H9 (cell line): ENCODE results near the gene SNAI3. TPM values are rescaled to one million over a fixed set of nuclear protein-coding genes. Genes with fewer than 3 reads are reported as not detected.

Experiments used
- DNase-seq: peaks from one replicate; pipeline ENCODE4 v3.0.0-alpha.2; 2017
- H2AFZ ChIP-seq: one replicate; pipeline ENCODE4 v1.6.1; 2013; ENCODE audit warnings: mild to moderate bottlenecking, low read length, control low read depth, moderate library complexity
- H2AK5ac ChIP-seq: 2 replicates; pipeline ENCODE4 v1.6.1; 2013; ENCODE audit warnings: low read length, control low read depth, mixed read lengths; ENCODE audit not compliant: insufficient read length
- H2BK120ac ChIP-seq: one replicate; pipeline ENCODE4 v1.6.1; 2013; ENCODE audit warnings: low read depth, mild to moderate bottlenecking, low read length, control low read depth, inconsistent platforms; ENCODE audit not compliant: poor library complexity, severe bottlenecking
- H2BK12ac ChIP-seq: 2 replicates; pipeline ENCODE4 v1.6.1; 2013; ENCODE audit warnings: low read length, control low read depth, mixed read lengths, low read depth; ENCODE audit not compliant: insufficient read length
- H2BK15ac ChIP-seq: 2 replicates; pipeline ENCODE4 v1.6.1; 2013; ENCODE audit warnings: low read depth, low read length, control low read depth
- H2BK20ac ChIP-seq: one replicate; pipeline ENCODE4 v1.6.1; 2013; ENCODE audit warnings: low read depth, mild to moderate bottlenecking, low read length, control low read depth, inconsistent platforms; ENCODE audit not compliant: poor library complexity, severe bottlenecking
- H2BK5ac ChIP-seq: 2 replicates; pipeline ENCODE4 v1.6.1; 2013; ENCODE audit warnings: low read length, control low read depth, mixed read lengths; ENCODE audit not compliant: insufficient read length
- H3K14ac ChIP-seq: 2 replicates; pipeline ENCODE4 v1.6.1; 2013; ENCODE audit warnings: low read length, control low read depth; ENCODE audit not compliant: insufficient read depth
- H3K18ac ChIP-seq: 2 replicates; pipeline ENCODE4 v1.6.1; 2013; ENCODE audit warnings: low read depth, mild to moderate bottlenecking, mixed read lengths, low read length, control low read depth; ENCODE audit not compliant: insufficient read length
- H3K23ac ChIP-seq: 2 replicates; pipeline ENCODE4 v1.6.1; 2013; ENCODE audit warnings: low read length, control low read depth, mixed read lengths, low read depth; ENCODE audit not compliant: insufficient read length
- H3K23me2 ChIP-seq: 2 replicates; pipeline ENCODE4 v1.6.1; 2013; ENCODE audit warnings: low read depth, mild to moderate bottlenecking, mixed read lengths, low read length, control low read depth; ENCODE audit not compliant: insufficient read length, poor library complexity, severe bottlenecking
- H3K27ac ChIP-seq: 2 replicates; pipeline ENCODE4 v1.5.1; 2013; ENCODE audit warnings: low read length, control low read depth, mixed read lengths, low read depth; ENCODE audit not compliant: insufficient read length
- H3K27me3 ChIP-seq: 2 replicates; pipeline ENCODE4 v1.6.1; 2013; ENCODE audit warnings: low read length, control low read depth, inconsistent platforms; ENCODE audit not compliant: insufficient read depth
- H3K4ac ChIP-seq: 2 replicates; pipeline ENCODE4 v1.6.1; 2013; ENCODE audit warnings: low read depth, mild to moderate bottlenecking, control low read depth, inconsistent platforms, low read length, moderate library complexity
- H3K4me1 ChIP-seq: 2 replicates; pipeline ENCODE4 v1.6.1; 2013; ENCODE audit warnings: low read length, control low read depth, inconsistent platforms; ENCODE audit not compliant: insufficient read depth
- H3K4me2 ChIP-seq: 2 replicates; pipeline ENCODE4 v1.6.1; 2013; ENCODE audit warnings: low read length, control low read depth, mixed read lengths; ENCODE audit not compliant: insufficient read length, insufficient read depth
- H3K56ac ChIP-seq: 2 replicates; pipeline ENCODE4 v1.6.1; 2013; ENCODE audit warnings: low read depth, mild to moderate bottlenecking, mixed read lengths, low read length, control low read depth; ENCODE audit not compliant: insufficient read length
- H3K79me1 ChIP-seq: 2 replicates; pipeline ENCODE4 v1.6.1; 2013; ENCODE audit warnings: low read depth, mild to moderate bottlenecking, moderate library complexity, low read length, control low read depth, inconsistent platforms; ENCODE audit not compliant: insufficient read depth, poor library complexity, severe bottlenecking
- H3K79me2 ChIP-seq: 2 replicates; pipeline ENCODE4 v1.6.1; 2013; ENCODE audit warnings: low read length, control low read depth, inconsistent platforms; ENCODE audit not compliant: insufficient read depth
- H3K9ac ChIP-seq: 2 replicates; pipeline ENCODE4 v1.6.1; 2013; ENCODE audit warnings: low read length, control low read depth, mixed read lengths; ENCODE audit not compliant: insufficient read length; ENCODE audit errors: extremely low read depth
- H3K9me3 ChIP-seq: one replicate; pipeline ENCODE4 v1.6.1; 2013; ENCODE audit warnings: low read depth, low read length, inconsistent platforms; ENCODE audit not compliant: control insufficient read depth
- H3T11ph ChIP-seq: one replicate; pipeline ENCODE4 v1.6.1; 2013; ENCODE audit warnings: mild to moderate bottlenecking, low read length, control low read depth, inconsistent platforms
- H4K20me1 ChIP-seq: one replicate; pipeline ENCODE4 v1.6.1; 2013; ENCODE audit not compliant: control insufficient read depth, insufficient read length, insufficient read depth
- H4K5ac ChIP-seq: 2 replicates; pipeline ENCODE4 v1.6.1; 2013; ENCODE audit warnings: low read depth, mild to moderate bottlenecking, mixed read lengths, low read length, control low read depth; ENCODE audit not compliant: insufficient read length
- H4K8ac ChIP-seq: replicated peaks from 2 replicates; pipeline ENCODE4 v1.6.1; 2013; ENCODE audit warnings: low read length, control low read depth, mixed read lengths, low read depth; ENCODE audit not compliant: insufficient read length
- H4K91ac ChIP-seq: 2 replicates; pipeline ENCODE4 v1.6.1; 2013; ENCODE audit warnings: low read depth, mild to moderate bottlenecking, moderate library complexity, mixed read lengths, low read length, control low read depth; ENCODE audit not compliant: insufficient read length
- H3K27ac Mint-ChIP-seq, 3 experiments: 2 replicates in 2 of 3; 3 replicates in 1 of 3; pipeline ENCODE4 v1.8.0; 2020 to 2021; ENCODE audit warnings: mixed read lengths in 3 of 3, mild to moderate bottlenecking in 1 of 3, moderate library complexity in 1 of 3
- H3K27me3 Mint-ChIP-seq: 2 replicates; pipeline ENCODE4 v1.8.0; 2021; ENCODE audit warnings: low read depth, mild to moderate bottlenecking, moderate library complexity, mixed read lengths
- H3K36me3 Mint-ChIP-seq, 3 experiments: 2 replicates in 2 of 3; 3 replicates in 1 of 3; pipeline ENCODE4 v1.8.0; 2020 to 2021; ENCODE audit warnings: low read depth in 3 of 3, mixed read lengths in 3 of 3; ENCODE audit not compliant: insufficient read depth in 1 of 3
- H3K4me1 Mint-ChIP-seq, 2 experiments: 2 replicates each; pipeline ENCODE4 v1.8.0; 2020; ENCODE audit warnings: mixed read lengths in 2 of 2
- H3K4me3 Mint-ChIP-seq, 2 experiments: 2 replicates in 1 of 2; 3 replicates in 1 of 2; pipeline ENCODE4 v1.8.0; 2020 to 2021; ENCODE audit warnings: mild to moderate bottlenecking in 2 of 2, mixed read lengths in 2 of 2, moderate library complexity in 1 of 2
- H3K9me3 Mint-ChIP-seq, 2 experiments: 2 replicates in 1 of 2; 3 replicates in 1 of 2; pipeline ENCODE4 v1.8.0; 2020; ENCODE audit warnings: mild to moderate bottlenecking in 2 of 2, mixed read lengths in 2 of 2, moderate library complexity in 1 of 2
- WGBS: extraction: QIAGEN DNeasy Blood & Tissue Kit; methylation state at CpG from one replicate; pipeline ENCODE4 v1.1.7; 2013; ENCODE audit warnings: missing lambda C conversion rate, low lambda C conversion rate, mixed read lengths; ENCODE audit not compliant: insufficient read length; ENCODE audit errors: extremely low coverage; 5-methylcytosine and 5-hydroxymethylcytosine counted together
- total RNA-seq: library from RNA; stranded (reverse); gene quantifications from 2 replicates; pipeline ENCODE4 v1.2.1, GENCODE V29; 2021
- TF ChIP-seq, protein P1 (sequence below): fragments of 200-600 bp; sonication (generic); conservative IDR thresholded peaks from 3 replicates; pipeline ENCODE4 v1.8.0; 2021; ENCODE audit warnings: antibody characterized with exemption, mild to moderate bottlenecking

SNAI3 gene
- total RNA-seq, 1 experiment from 2014 or later, result 3.2 TPM

DNA sequence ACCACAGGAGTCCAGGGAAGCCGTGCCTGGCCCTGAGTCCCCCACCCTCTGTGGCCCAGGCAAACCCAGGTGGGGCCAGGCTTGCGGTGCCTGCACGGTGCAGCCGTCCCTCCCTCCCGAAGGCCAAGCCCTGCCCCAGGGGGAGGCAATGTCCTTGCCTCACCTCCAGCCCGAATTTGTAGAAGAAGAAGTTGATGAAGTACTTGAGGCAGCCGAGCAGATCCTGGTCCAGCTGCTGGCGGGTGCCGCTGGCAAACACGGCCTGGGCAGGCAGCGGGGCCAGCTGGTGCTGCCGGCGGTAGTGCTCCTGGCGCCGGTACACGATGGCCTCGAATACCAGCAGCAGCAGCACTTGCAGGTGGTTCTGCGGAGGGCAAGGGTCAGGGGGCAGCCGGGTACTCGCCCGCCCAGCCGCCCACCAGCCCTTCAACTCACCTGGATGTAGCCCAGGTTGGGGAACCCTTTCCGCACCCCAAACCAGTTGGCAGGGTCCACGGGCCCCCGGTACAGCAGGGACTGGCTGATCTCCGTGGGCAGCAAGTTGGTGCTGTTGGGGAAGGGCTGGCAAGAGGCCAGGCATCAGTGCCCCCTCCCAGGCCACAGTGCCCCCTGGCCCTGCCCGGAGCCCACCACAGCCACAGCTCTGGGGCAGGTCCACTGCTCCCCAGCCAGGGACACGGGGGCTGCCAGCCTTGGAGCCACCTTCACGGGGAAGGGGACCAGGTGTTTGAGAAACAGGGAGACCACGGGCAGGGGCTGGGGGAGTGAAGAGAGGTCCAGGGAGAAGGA lies 46.1 kb upstream of the SNAI3 start:
- no peaks in the 10 kb centered on the region for H3K27me3 ChIP-seq
- H3K9ac ChIP-seq, result no peak overlapping the region
- no peak overlapping the region for H2AK5ac ChIP-seq
- H4K91ac ChIP-seq, result no peak overlapping the region
- no peaks in the 10 kb centered on the region for H4K20me1 ChIP-seq
- H3K23ac ChIP-seq, result no peak overlapping the region
- no peak overlapping the region for H3K14ac ChIP-seq
- no peaks in the 10 kb centered on the region for H3K9me3 ChIP-seq
- no peaks in the 10 kb centered on the region for H3K79me2 ChIP-seq
- Mint-ChIP-seq H3K36me3 (peaks cover 3 to 14% (median 8%) of the 10 kb centered on the region in 3 experiments; a peak in 6 of 7 replicates), H3K27me3 (no peaks in the 10 kb centered on the region; the same call in 1 of the 2 replicates), H3K4me1 (no peaks in the 10 kb centered on the region), H3K27ac (no peak overlapping the region), H3K9me3 (no peaks in the 10 kb centered on the region), H3K4me3 (no peak overlapping the region)
- H3K4me2 ChIP-seq, result no peak overlapping the region
- H3K56ac ChIP-seq, result no peak overlapping the region
- DNase-seq, result no peak
- H3K79me1 ChIP-seq, result no peaks in the 10 kb centered on the region
- WGBS, result no CpG with 5 or more reads among the region's 30 CpGs
- no peak overlapping the region for H2BK12ac ChIP-seq
- no peaks in the 10 kb centered on the region for H3K23me2 ChIP-seq
- no peak overlapping the region for H3K4ac ChIP-seq
- H2BK20ac ChIP-seq, result no peak overlapping the region
- TF ChIP-seq, protein P1, sequence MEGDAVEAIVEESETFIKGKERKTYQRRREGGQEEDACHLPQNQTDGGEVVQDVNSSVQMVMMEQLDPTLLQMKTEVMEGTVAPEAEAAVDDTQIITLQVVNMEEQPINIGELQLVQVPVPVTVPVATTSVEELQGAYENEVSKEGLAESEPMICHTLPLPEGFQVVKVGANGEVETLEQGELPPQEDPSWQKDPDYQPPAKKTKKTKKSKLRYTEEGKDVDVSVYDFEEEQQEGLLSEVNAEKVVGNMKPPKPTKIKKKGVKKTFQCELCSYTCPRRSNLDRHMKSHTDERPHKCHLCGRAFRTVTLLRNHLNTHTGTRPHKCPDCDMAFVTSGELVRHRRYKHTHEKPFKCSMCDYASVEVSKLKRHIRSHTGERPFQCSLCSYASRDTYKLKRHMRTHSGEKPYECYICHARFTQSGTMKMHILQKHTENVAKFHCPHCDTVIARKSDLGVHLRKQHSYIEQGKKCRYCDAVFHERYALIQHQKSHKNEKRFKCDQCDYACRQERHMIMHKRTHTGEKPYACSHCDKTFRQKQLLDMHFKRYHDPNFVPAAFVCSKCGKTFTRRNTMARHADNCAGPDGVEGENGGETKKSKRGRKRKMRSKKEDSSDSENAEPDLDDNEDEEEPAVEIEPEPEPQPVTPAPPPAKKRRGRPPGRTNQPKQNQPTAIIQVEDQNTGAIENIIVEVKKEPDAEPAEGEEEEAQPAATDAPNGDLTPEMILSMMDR, result no peak
- no peak overlapping the region for H2AFZ ChIP-seq
- no peak overlapping the region for H4K5ac ChIP-seq
- no peak overlapping the region for H3T11ph ChIP-seq
- H2BK5ac ChIP-seq, result no peak overlapping the region
- no peak overlapping the region for H2BK15ac ChIP-seq
- no peak overlapping the region for H3K18ac ChIP-seq
- no peak overlapping the region for H3K27ac ChIP-seq
- no peak overlapping the region for H4K8ac ChIP-seq
- H2BK120ac ChIP-seq, result no peak overlapping the region
- no peaks in the 10 kb centered on the region for H3K4me1 ChIP-seq
